GM18507 (cell line): ENCODE data around the gene GP1BA.

Experiments used
- DNase-seq: peaks from one replicate; pipeline ENCODE4 v3.0.0; 2011; ENCODE audit warnings: low read depth; ENCODE audit not compliant: insufficient read length; ENCODE audit errors: extremely low spot score
- FAIRE-seq: peaks from 2 replicates; lab custom pipeline; 2011; peaks lifted over from hg19 to GRCh38; lab: Jason Lieb, UNC

The GP1BA gene

GRCh38 chr17:4934173-4934979, 2.3 kb downstream of the GP1BA start:
- FAIRE-seq (peak; percentile 95), DNase-seq (no peak)

GRCh38 chr17:4935650-4936049, 3.6 kb downstream of the GP1BA start:
- DNase-seq (no peak), FAIRE-seq (no peak)

GRCh38 chr17:4936436-4936835, 4.4 kb downstream of the GP1BA start:
- DNase-seq (no peak), FAIRE-seq (no peak)

GRCh38 chr17:4937553-4937952, 5.5 kb downstream of the GP1BA start:
- no peak for FAIRE-seq
- no peak for DNase-seq

GRCh38 chr17:4938069-4938491, 6.0 kb downstream of the GP1BA start:
- DNase-seq: no peak
- FAIRE-seq: no peak

- FAIRE-seq (peak; percentile 42), DNase-seq (no peak)
Observed at GRCh38 chr17:4938688-4939545, 6.8 kb downstream of the GP1BA start.

GRCh38 chr17:4939546-4939795, 7.4 kb downstream of the GP1BA start:
- no peak for FAIRE-seq
- DNase-seq: no peak

GRCh38 chr17:4939796-4940554, 7.9 kb downstream of the GP1BA start, which contains the start of the genes RNF167 and SLC25A11:
Gene RNF167, plus strand, starts transcription at chr17:4940268. Its CDS starts 642 bp downstream, at chr17:4940910.
Gene SLC25A11, minus strand, starts transcription at chr17:4940046. Its CDS starts 136 bp downstream, at chr17:4939910.
- DNase-seq (peak; percentile 88), FAIRE-seq (peak; percentile 100)

- DNase-seq (no peak), FAIRE-seq (no peak)
Observed at GRCh38 chr17:4940555-4941318, 8.7 kb downstream of the GP1BA start.

- DNase-seq: no peak
Observed at GRCh38 chr17:4941319-4941610, 9.2 kb downstream of the GP1BA start.

GRCh38 chr17:4942760-4943508, 10.9 kb downstream of the GP1BA start:
- FAIRE-seq: no peak

More at GRCh38 chr17:4941319-4941610, 9.2 kb downstream of the GP1BA start:
- no peak for FAIRE-seq

GRCh38 chr17:4944163-4944553, 12.1 kb downstream of the GP1BA start:
- FAIRE-seq: peak; percentile 89
- DNase-seq: no peak

More at GRCh38 chr17:4942760-4943508, 10.9 kb downstream of the GP1BA start:
- DNase-seq: no peak

- no peak for FAIRE-seq
- DNase-seq: no peak
Observed at GRCh38 chr17:4944554-4945175, 12.6 kb downstream of the GP1BA start.

GRCh38 chr17:4945176-4945943, 13.3 kb downstream of the GP1BA start:
- DNase-seq (no peak), FAIRE-seq (peak; percentile 94)

GRCh38 chr17:4945944-4946280, 13.8 kb downstream of the GP1BA start:
- no peak for DNase-seq
- peak; percentile 36 for FAIRE-seq

GRCh38 chr17:4946312-4946976, 14.4 kb downstream of the GP1BA start:
- peak; percentile 65 for FAIRE-seq
- no peak for DNase-seq

GRCh38 chr17:4947010-4947410, 14.9 kb downstream of the GP1BA start:
- peak; percentile 56 for FAIRE-seq
- no peak for DNase-seq
